Neural cell (in vitro differentiated cells): ENCODE measurements around the gene BCO2. TPM values are rescaled to one million over a fixed set of nuclear protein-coding genes. Genes with fewer than 3 reads are reported as not detected.

Experiments
- H2AFZ ChIP-seq: fragments of 200-600, 300-800 bp; sonication (generic), shearing (Covaris generic); 2 replicates; pipeline ENCODE4 v1.6.0; 2014; ENCODE audit warnings: low read depth, mild to moderate bottlenecking, antibody characterized with exemption, low read length, moderate library complexity
- H3F3A ChIP-seq: fragments of 200-600 bp; shearing (Covaris generic); 2 replicates; pipeline ENCODE4 v1.6.1; 2016; ENCODE audit warnings: mild to moderate bottlenecking, moderate library complexity, mixed read lengths, antibody characterized with exemption, low read length; ENCODE audit not compliant: insufficient read depth, poor library complexity, severe bottlenecking
- H3K27ac ChIP-seq: fragments of 200-600, 300-800 bp; sonication (generic), shearing (Covaris generic); 2 replicates; pipeline ENCODE4 v1.5.1; 2014; ENCODE audit warnings: mild to moderate bottlenecking, low read length, moderate library complexity
- H3K27me3 ChIP-seq: fragments of 300-800, 200-600 bp; sonication (generic), shearing (Covaris generic); 2 replicates; pipeline ENCODE4 v1.6.0; 2014; ENCODE audit warnings: mild to moderate bottlenecking, low read depth, low read length, moderate library complexity; ENCODE audit not compliant: insufficient read depth
- H3K36me3 ChIP-seq: fragments of 300-800, 200-600 bp; sonication (generic), shearing (Covaris generic); 2 replicates; pipeline ENCODE4 v1.5.1; 2014; ENCODE audit warnings: mild to moderate bottlenecking, antibody characterized with exemption, low read length, moderate library complexity; ENCODE audit not compliant: insufficient read depth
- H3K4me2 ChIP-seq: fragments of 300-800, 200-600 bp; sonication (generic), shearing (Covaris generic); 2 replicates; pipeline ENCODE4 v1.6.0; 2014; ENCODE audit warnings: mild to moderate bottlenecking, low read length
- H3K4me3 ChIP-seq: fragments of 300-800, 200-600 bp; sonication (generic), shearing (Covaris generic); 2 replicates; pipeline ENCODE4 v1.5.1; 2014; ENCODE audit warnings: mild to moderate bottlenecking, low read length, moderate library complexity
- H3K79me2 ChIP-seq: fragments of 200-600 bp; shearing (Covaris generic); replicated peaks from 2 replicates; pipeline ENCODE4 v1.6.0; 2014; ENCODE audit warnings: mild to moderate bottlenecking, low read length, moderate library complexity; ENCODE audit not compliant: insufficient read depth
- H3K9ac ChIP-seq: fragments of 300-800, 200-600 bp; sonication (generic), shearing (Covaris generic); 2 replicates; pipeline ENCODE4 v1.6.1; 2016; ENCODE audit warnings: mild to moderate bottlenecking, low read length, mixed read lengths
- H3K9me2 ChIP-seq: fragments of 200-600 bp; shearing (Covaris generic); 2 replicates; pipeline ENCODE4 v1.6.1; 2016; ENCODE audit warnings: mild to moderate bottlenecking, low read length, mixed read lengths; ENCODE audit not compliant: insufficient read depth
- H3K9me3 ChIP-seq: fragments of 200-600, 300-800 bp; sonication (generic), shearing (Covaris generic); 2 replicates; pipeline ENCODE4 v1.6.1; 2016; ENCODE audit warnings: mild to moderate bottlenecking, mixed run types, low read length, moderate library complexity, mixed read lengths
- H4K20me1 ChIP-seq: fragments of 200-600 bp; shearing (Covaris generic); 2 replicates; pipeline ENCODE4 v1.6.1; 2016; ENCODE audit warnings: mild to moderate bottlenecking, mixed run types; ENCODE audit not compliant: insufficient read depth
- CTCF ChIP-seq: fragments of 450-650 bp; IDR thresholded peaks from 2 replicates; pipeline ENCODE4 v1.5.1; 2014; ENCODE audit warnings: antibody characterized with exemption, mild to moderate bottlenecking, moderate library complexity; ENCODE audit not compliant: poor library complexity, severe bottlenecking
- EP300 ChIP-seq: fragments of 450-650 bp; conservative IDR thresholded peaks from 2 replicates; pipeline ENCODE4 v1.6.1; 2014; ENCODE audit warnings: antibody characterized with exemption, mild to moderate bottlenecking, moderate library complexity; ENCODE audit not compliant: poor library complexity, severe bottlenecking
- EZH2 ChIP-seq: fragments of 200-600, 300-800 bp; shearing (Covaris generic), sonication (generic); IDR thresholded peaks from 2 replicates; pipeline ENCODE4 v1.6.1; 2014; ENCODE audit warnings: antibody characterized with exemption, low read length, borderline replicate concordance, mild to moderate bottlenecking; ENCODE audit not compliant: insufficient read depth, poor library complexity, severe bottlenecking
- MXI1 ChIP-seq: fragments of 450-650 bp; conservative IDR thresholded peaks from 2 replicates; pipeline ENCODE4 v1.6.1; 2014; ENCODE audit warnings: antibody characterized with exemption, mild to moderate bottlenecking; ENCODE audit not compliant: poor library complexity, severe bottlenecking
- POLR2AphosphoS5 ChIP-seq: IDR thresholded peaks from 2 replicates; pipeline ENCODE4 v1.6.1; 2012
- RAD21 ChIP-seq: fragments of 450-650 bp; conservative IDR thresholded peaks from 2 replicates; pipeline ENCODE4 v1.6.1; 2014; ENCODE audit warnings: antibody characterized with exemption, mild to moderate bottlenecking, moderate library complexity
- REST ChIP-seq: IDR thresholded peaks from 2 replicates; pipeline ENCODE4 v1.6.1; 2012; ENCODE audit warnings: borderline replicate concordance
- SMC3 ChIP-seq: fragments of 450-650 bp; conservative IDR thresholded peaks from 2 replicates; pipeline ENCODE4 v1.6.1; 2014; ENCODE audit warnings: antibody characterized with exemption, mild to moderate bottlenecking, moderate library complexity; ENCODE audit not compliant: poor library complexity
- TAF1 ChIP-seq: IDR thresholded peaks from 2 replicates; pipeline ENCODE4 v1.6.1; 2012; ENCODE audit warnings: low read depth
- polyA plus RNA-seq: library from polyadenylated mRNA; depleted of rRNA; stranded (reverse); fragments of >200 nt; gene quantifications from 2 replicates; pipeline ENCODE4 v1.2.3, GENCODE V29; 2014

BCO2 gene
- polyA plus RNA-seq, 1 donor from 2014 or later, result 7.4 TPM

- Histone ChIP-seq H3K36me3 (no peaks in the 10 kb centered on the region), H3K27ac (no peak overlapping the region), H3K9me3 (no peaks in the 10 kb centered on the region), H3K4me2 (no peak overlapping the region), H3K9ac (no peak overlapping the region), H2AFZ (no peak overlapping the region), H3K4me3 (no peak overlapping the region), H3K9me2 (no peaks in the 10 kb centered on the region), H4K20me1 (no peaks in the 10 kb centered on the region), H3F3A (no peaks in the 10 kb centered on the region), H3K27me3 (no peaks in the 10 kb centered on the region), H3K79me2 (no peaks in the 10 kb centered on the region)
- TF ChIP-seq EP300, result no peak
- TF ChIP-seq TAF1, result no peak
- TF ChIP-seq EZH2, result no peak
- TF ChIP-seq CTCF, result no peak
- no peak for TF ChIP-seq RAD21
- TF ChIP-seq POLR2AphosphoS5, result no peak
- TF ChIP-seq SMC3, result no peak
- no peak for TF ChIP-seq REST
- no peak for TF ChIP-seq MXI1
Measured at GRCh38 chr11:112178428-112178827, 3.1 kb downstream of the BCO2 start.

- H3K79me2 ChIP-seq, result no peaks in the 10 kb centered on the region
- no peaks in the 10 kb centered on the region for H4K20me1 ChIP-seq
- no peaks in the 10 kb centered on the region for H3K9me2 ChIP-seq
- H3K4me3 ChIP-seq, result no peak overlapping the region
- no peaks in the 10 kb centered on the region for H3K27me3 ChIP-seq
- H3K9me3 ChIP-seq, result no peaks in the 10 kb centered on the region
- H3K9ac ChIP-seq, result no peak overlapping the region
- TF ChIP-seq POLR2AphosphoS5 (no peak), EZH2 (no peak), RAD21 (no peak), MXI1 (no peak), EP300 (no peak), SMC3 (no peak)
- H3K4me2 ChIP-seq, result no peak overlapping the region
- no peak overlapping the region for H3K27ac ChIP-seq
- H2AFZ ChIP-seq, result no peak overlapping the region
- H3K36me3 ChIP-seq, result no peaks in the 10 kb centered on the region
- no peaks in the 10 kb centered on the region for H3F3A ChIP-seq
Measured at GRCh38 chr11:112178936-112179335, 3.6 kb downstream of the BCO2 start.

- no peak overlapping the region for H3K27ac ChIP-seq
- no peaks in the 10 kb centered on the region for H3K36me3 ChIP-seq
- TF ChIP-seq MXI1 (no peak), EP300 (no peak), TAF1 (no peak), EZH2 (no peak), CTCF (no peak), REST (no peak), SMC3 (no peak), RAD21 (no peak), POLR2AphosphoS5 (no peak)
Measured at GRCh38 chr11:112179601-112180000, 4.3 kb downstream of the BCO2 start.

More at GRCh38 chr11:112179601-112180000, 4.3 kb downstream of the BCO2 start:
- Histone ChIP-seq H3F3A (no peaks in the 10 kb centered on the region), H3K9me2 (no peaks in the 10 kb centered on the region), H3K27me3 (no peaks in the 10 kb centered on the region), H3K79me2 (no peaks in the 10 kb centered on the region), H3K9ac (no peak overlapping the region), H3K4me3 (no peak overlapping the region), H3K4me2 (no peak overlapping the region), H3K9me3 (no peaks in the 10 kb centered on the region), H2AFZ (no peak overlapping the region), H4K20me1 (no peaks in the 10 kb centered on the region)
